IMR-90 (cell line): ENCODE data around the gene TBC1D22A. TPM values are rescaled to one million over a fixed set of nuclear protein-coding genes. Genes with fewer than 3 reads are reported as not detected.

Source experiments
- ATAC-seq: fragments of 200-7000 bp; cut with Tn5 transposase; 2 replicates; pipeline ENCODE4 v1.9.1; 2020; ENCODE audit warnings: low read depth, mild to moderate bottlenecking, moderate library complexity
- BruUV-seq: library from RNA; stranded (reverse); fragments of 400-500 nt; replicated peaks from 2 replicates; lab custom pipeline; 2021; lab: Mats Ljungman, UMichigan
- CTCF ChIA-PET: fragments of 300-600 bp; formaldehyde crosslinking; extraction: SDS; loops from one replicate; lab custom pipeline; 2021; ENCODE audit warnings: antibody characterized with exemption; lab: Yijun Ruan, JAX
- POLR2A ChIA-PET: fragments of 300-600 bp; sonication (Branson Sonifier 250); formaldehyde crosslinking; loops from one replicate; lab custom pipeline; 2022; ENCODE audit warnings: antibody characterized with exemption; ENCODE audit not compliant: unreplicated experiment; lab: Charles Lee
- DNase-seq: peaks from one replicate; pipeline ENCODE4 v3.0.0; 2013
- H2AFZ ChIP-seq: replicated peaks from 2 replicates; pipeline ENCODE3; 2013; ENCODE audit warnings: low read length, mild to moderate bottlenecking; ENCODE audit not compliant: poor library complexity
- H2AK5ac ChIP-seq: 2 replicates; pipeline ENCODE4 v1.6.1; 2013; ENCODE audit warnings: low read depth, low read length, inconsistent platforms
- H2AK9ac ChIP-seq: replicated peaks from 2 replicates; pipeline ENCODE3; 2013; ENCODE audit warnings: mild to moderate bottlenecking, low read depth, low read length, moderate library complexity; ENCODE audit not compliant: poor library complexity
- H2BK120ac ChIP-seq: 2 replicates; pipeline ENCODE4 v1.6.1; 2013; ENCODE audit warnings: low read depth, low read length, inconsistent platforms
- H2BK15ac ChIP-seq: 3 replicates; pipeline ENCODE4 v1.6.1; 2013; ENCODE audit warnings: low read depth, low read length, inconsistent platforms
- H2BK20ac ChIP-seq: 2 replicates; pipeline ENCODE4 v1.6.1; 2013; ENCODE audit warnings: low read depth, mild to moderate bottlenecking, inconsistent platforms, low read length, moderate library complexity
- H2BK5ac ChIP-seq: 2 replicates; pipeline ENCODE4 v1.6.1; 2013; ENCODE audit warnings: mild to moderate bottlenecking, low read depth, low read length, inconsistent platforms; ENCODE audit not compliant: poor library complexity, severe bottlenecking
- H3K14ac ChIP-seq: replicated peaks from 2 replicates; pipeline ENCODE4 v1.6.1; 2013; ENCODE audit warnings: low read depth, low read length, inconsistent platforms
- H3K18ac ChIP-seq: 2 replicates; pipeline ENCODE4 v1.6.1; 2013; ENCODE audit warnings: low read depth, low read length, control low read depth
- H3K23ac ChIP-seq: 2 replicates; pipeline ENCODE4 v1.6.1; 2013; ENCODE audit warnings: low read depth, low read length, inconsistent platforms
- H3K27ac ChIP-seq: 2 replicates; pipeline ENCODE4 v1.5.1; 2013; ENCODE audit warnings: mild to moderate bottlenecking, control low read depth, low read length; ENCODE audit not compliant: insufficient read depth
- H3K27me3 ChIP-seq: 2 replicates; pipeline ENCODE4 v1.6.1; 2013; ENCODE audit warnings: low read length; ENCODE audit not compliant: control insufficient read depth, insufficient read depth
- H3K36me3 ChIP-seq: 2 replicates; pipeline ENCODE4 v1.6.1; 2013; ENCODE audit warnings: low read length, mixed read lengths; ENCODE audit not compliant: control insufficient read depth, insufficient read depth
- H3K4ac ChIP-seq: 2 replicates; pipeline ENCODE4 v1.6.1; 2013; ENCODE audit warnings: low read depth, low read length, inconsistent platforms
- H3K4me1 ChIP-seq: 2 replicates; pipeline ENCODE4 v1.6.1; 2013; ENCODE audit warnings: low read length, mixed read lengths; ENCODE audit not compliant: control insufficient read depth, insufficient read depth
- H3K4me2 ChIP-seq: 2 replicates; pipeline ENCODE4 v1.6.1; 2013; ENCODE audit warnings: low read depth, mild to moderate bottlenecking, control low read depth, low read length, moderate library complexity
- H3K4me3 ChIP-seq: 2 replicates; pipeline ENCODE4 v1.5.1; 2013; ENCODE audit warnings: low read depth, mild to moderate bottlenecking, control low read depth, low read length, moderate library complexity; ENCODE audit not compliant: insufficient read depth
- H3K56ac ChIP-seq: 2 replicates; pipeline ENCODE4 v1.6.1; 2013; ENCODE audit warnings: low read length, inconsistent platforms; ENCODE audit not compliant: insufficient read depth; ENCODE audit errors: extremely low read depth
- H3K79me1 ChIP-seq, 2 experiments: 2 replicates each; pipeline ENCODE4 v1.6.1; 2013; ENCODE audit warnings: low read length in 2 of 2, inconsistent platforms in 1 of 2, low read depth in 1 of 2
- H3K9ac ChIP-seq: 2 replicates; pipeline ENCODE4 v1.6.1; 2013; ENCODE audit warnings: low read depth, low read length, control low read depth
- H3K9me1 ChIP-seq: 2 replicates; pipeline ENCODE4 v1.6.1; 2013; ENCODE audit warnings: low read length, inconsistent platforms; ENCODE audit not compliant: insufficient read depth
- H3K9me3 ChIP-seq: 2 replicates; pipeline ENCODE4 v1.6.1; 2013; ENCODE audit warnings: low read length; ENCODE audit not compliant: control insufficient read depth, insufficient read depth
- H4K20me1 ChIP-seq: 2 replicates; pipeline ENCODE4 v1.6.1; 2013; ENCODE audit warnings: low read length, inconsistent platforms; ENCODE audit not compliant: insufficient read depth
- H4K5ac ChIP-seq: 2 replicates; pipeline ENCODE4 v1.6.1; 2013; ENCODE audit warnings: mild to moderate bottlenecking, low read depth, low read length, control low read depth
- H4K8ac ChIP-seq, 2 experiments: 2 replicates each; pipeline ENCODE4 v1.6.1; 2013; ENCODE audit warnings: low read depth in 2 of 2, low read length in 2 of 2, control low read depth in 1 of 2, inconsistent platforms in 1 of 2
- H4K91ac ChIP-seq: 2 replicates; pipeline ENCODE4 v1.6.1; 2013; ENCODE audit warnings: low read depth, low read length, inconsistent platforms; ENCODE audit not compliant: insufficient read depth
- RAD21 ChIP-seq: IDR thresholded peaks from 2 replicates; pipeline ENCODE4 v1.6.1; 2012; ENCODE audit warnings: low read length, improper control_type of control experiment
- WGBS, 2 experiments: methylation state at CpG; one replicate each; pipeline versions ENCODE4 v1.1.5 to v1.1.7; 2013; ENCODE audit warnings: missing lambda C conversion rate in 2 of 2; ENCODE audit not compliant: insufficient read length in 1 of 2; ENCODE audit errors: extremely low coverage in 2 of 2; 5-methylcytosine and 5-hydroxymethylcytosine counted together
- dilution Hi-C: fragments of 300-500 bp; cut with HindIII; formaldehyde crosslinking; loops from one replicate; pipeline ENCODE4 v1.14.3; 2018; ENCODE audit warnings: low sequenced_read_pairs; ENCODE audit not compliant: unreplicated experiment
- in situ Hi-C: fragments of 300-500 bp; cut with MboI; formaldehyde crosslinking; loops from 3 replicates; pipeline ENCODE4 v1.14.3; 2019; ENCODE audit warnings: low sequenced_read_pairs, inconsistent platforms, mixed read lengths
- intact Hi-C: fragments of 100-400 bp; cut with micrococcal nuclease; formaldehyde crosslinking; loops from 2 replicates; pipeline ENCODE4 v1.10.0; 2022
- polyA plus RNA-seq, 3 experiments: library from polyadenylated mRNA; depleted of rRNA; stranded (reverse); fragments of >200 nt; gene quantifications; 2 replicates each; pipeline ENCODE4 v1.2.3, GENCODE V29; 2012; ENCODE audit warnings: low replicate concordance in 1 of 3
- total RNA-seq: library from RNA; depleted of rRNA; stranded (reverse); fragments of >200 nt; gene quantifications from 2 replicates; pipeline ENCODE4 v1.2.3, GENCODE V29; 2012

The TBC1D22A gene
- total and polyA plus RNA-seq, 2 of the 4 experiments (the other 2 are of a cell fraction) = 9.0 to 16.7 TPM

GRCh38 chr22:47019012-47019790 is 256.8 kb downstream of the TBC1D22A start:
- Histone ChIP-seq H2AFZ (no peak overlapping the region), H3K79me1 (peaks cover 6 to 13% of the 10 kb centered on the region in 2 experiments; a peak in 2 of 4 replicates), H3K23ac (no peak overlapping the region), H3K36me3 (no peaks in the 10 kb centered on the region; the same call in 1 of the 2 replicates), H2AK5ac (no peak overlapping the region), H3K27ac (no peak overlapping the region), H4K91ac (no peak overlapping the region), H4K8ac (no peak overlapping the region; a peak in 1 of 4 replicates), H3K14ac (no peak overlapping the region), H3K9me3 (no peaks in the 10 kb centered on the region), H2BK120ac (no peak overlapping the region), H3K27me3 (no peaks in the 10 kb centered on the region), H3K4me3 (no peak overlapping the region), H2BK5ac (no peak overlapping the region), H3K56ac (no peak overlapping the region), H3K18ac (no peak overlapping the region), H2BK15ac (no peak overlapping the region), H2BK20ac (no peak overlapping the region), H3K9ac (no peak overlapping the region), H4K5ac (no peak overlapping the region), H3K4ac (no peak overlapping the region), H3K4me2 (no peak overlapping the region), H3K9me1 (peaks cover 12% of the 10 kb centered on the region), H2AK9ac (peak overlapping the region; percentile 91), H4K20me1 (peaks cover 10% of the 10 kb centered on the region), H3K4me1 (peaks cover 5% of the 10 kb centered on the region)
- intact Hi-C loops (no loop called here), dilution Hi-C loops (no loop called here), in situ Hi-C loops (no loop called here)
- DNase-seq = no peak
- ChIA-PET CTCF (no interaction called here), POLR2A (no interaction called here)
- no TSS peak for BruUV-seq
- 78% methylated on average over 4 of the region's 22 CpGs; no CpG with 5 or more reads in 1 of the 2 experiments for WGBS, 2 experiments
- no peak; the same call in 1 of the 2 replicates for ATAC-seq
- TF ChIP-seq RAD21 = no peak
